IMR-90 (cell line): ENCODE data around the gene ADSS1.
A peak's percentile ranks its signal among the peaks of the same experiment; 100 is the strongest.

ENCODE experiments used
- BHLHE40 ChIP-seq: fragments of 150-350 bp; IDR thresholded peaks from 2 replicates; pipeline ENCODE4 v1.6.1; 2016; ENCODE audit warnings: mild to moderate bottlenecking, low read depth, low read length
- POLR2A ChIP-seq: IDR thresholded peaks from 2 replicates; pipeline ENCODE4 v1.6.1; 2012; ENCODE audit warnings: mild to moderate bottlenecking, low read depth, low read length
- TF ChIP-seq, protein P1 (sequence below): conservative IDR thresholded peaks from 2 replicates; pipeline ENCODE4 v1.5.1; 2012; ENCODE audit warnings: mild to moderate bottlenecking, low read depth, low read length, improper control_type of control experiment
- TF ChIP-seq, protein P2 (sequence below): fragments of 150-350 bp; IDR thresholded peaks from 2 replicates; pipeline ENCODE4 v1.6.1; 2017; ENCODE audit warnings: mild to moderate bottlenecking, antibody characterized with exemption, low read length, low read depth

DNA sequence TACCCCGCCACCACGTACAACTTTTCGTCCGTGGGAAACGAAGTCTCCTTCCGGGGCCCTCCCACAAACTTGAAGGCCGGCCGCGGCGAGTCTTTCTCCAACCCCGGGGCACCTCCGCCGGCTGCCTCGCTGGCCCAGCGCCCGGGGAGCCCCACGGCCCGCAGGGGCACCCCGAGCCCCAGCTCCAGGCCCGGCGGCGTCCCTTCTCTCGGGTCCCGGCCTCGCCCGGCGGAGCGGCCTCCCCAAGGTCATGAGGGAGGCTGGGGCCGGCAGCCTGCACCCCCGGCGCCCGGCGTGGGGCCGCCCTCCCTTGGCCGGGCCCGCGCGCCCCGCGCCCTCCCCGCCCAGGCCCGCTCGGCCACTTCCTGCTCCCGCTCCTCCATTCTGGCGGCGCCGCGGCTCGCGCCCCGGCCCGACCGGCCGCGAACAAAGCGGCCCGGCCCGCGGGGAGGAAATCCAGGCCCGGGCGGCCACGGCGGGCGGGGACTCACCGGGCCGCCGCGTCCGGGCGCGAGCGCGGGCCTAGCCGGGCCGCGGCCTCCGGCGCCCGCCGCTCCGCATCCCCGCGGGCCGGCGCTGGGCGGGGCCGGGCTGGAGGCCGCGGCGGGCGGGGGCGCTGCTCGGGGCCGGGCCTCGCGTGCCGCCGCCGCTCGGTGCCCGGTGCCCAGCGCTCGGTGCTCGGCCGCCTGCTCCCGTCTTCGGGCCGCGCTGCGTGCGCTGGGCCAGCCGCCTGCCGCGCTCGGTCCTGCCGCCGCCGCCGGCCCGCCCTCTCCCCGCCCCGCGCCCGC is 71.2 kb downstream of the ADSS1 start, which contains the start of gene AKT1:
- TF ChIP-seq, protein P1, sequence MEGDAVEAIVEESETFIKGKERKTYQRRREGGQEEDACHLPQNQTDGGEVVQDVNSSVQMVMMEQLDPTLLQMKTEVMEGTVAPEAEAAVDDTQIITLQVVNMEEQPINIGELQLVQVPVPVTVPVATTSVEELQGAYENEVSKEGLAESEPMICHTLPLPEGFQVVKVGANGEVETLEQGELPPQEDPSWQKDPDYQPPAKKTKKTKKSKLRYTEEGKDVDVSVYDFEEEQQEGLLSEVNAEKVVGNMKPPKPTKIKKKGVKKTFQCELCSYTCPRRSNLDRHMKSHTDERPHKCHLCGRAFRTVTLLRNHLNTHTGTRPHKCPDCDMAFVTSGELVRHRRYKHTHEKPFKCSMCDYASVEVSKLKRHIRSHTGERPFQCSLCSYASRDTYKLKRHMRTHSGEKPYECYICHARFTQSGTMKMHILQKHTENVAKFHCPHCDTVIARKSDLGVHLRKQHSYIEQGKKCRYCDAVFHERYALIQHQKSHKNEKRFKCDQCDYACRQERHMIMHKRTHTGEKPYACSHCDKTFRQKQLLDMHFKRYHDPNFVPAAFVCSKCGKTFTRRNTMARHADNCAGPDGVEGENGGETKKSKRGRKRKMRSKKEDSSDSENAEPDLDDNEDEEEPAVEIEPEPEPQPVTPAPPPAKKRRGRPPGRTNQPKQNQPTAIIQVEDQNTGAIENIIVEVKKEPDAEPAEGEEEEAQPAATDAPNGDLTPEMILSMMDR = no peak
- TF ChIP-seq POLR2A (0 out of 2 replicates have a peak, but pooled peaks have one; percentile 14), BHLHE40 (no peak)
- TF ChIP-seq, protein P2, sequence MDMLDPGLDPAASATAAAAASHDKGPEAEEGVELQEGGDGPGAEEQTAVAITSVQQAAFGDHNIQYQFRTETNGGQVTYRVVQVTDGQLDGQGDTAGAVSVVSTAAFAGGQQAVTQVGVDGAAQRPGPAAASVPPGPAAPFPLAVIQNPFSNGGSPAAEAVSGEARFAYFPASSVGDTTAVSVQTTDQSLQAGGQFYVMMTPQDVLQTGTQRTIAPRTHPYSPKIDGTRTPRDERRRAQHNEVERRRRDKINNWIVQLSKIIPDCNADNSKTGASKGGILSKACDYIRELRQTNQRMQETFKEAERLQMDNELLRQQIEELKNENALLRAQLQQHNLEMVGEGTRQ = no peak
